ENCODE data around the gene RAI14.

RAI14 gene

GRCh38 chr5:34656001-34656699 is at the start of gene RAI14:
Gene RAI14, plus strand, starts transcription at chr5:34656328. Its CDS starts 30,592 bp downstream, at chr5:34686920.
- DNase-seq (ENCODE audit: extremely low read depth, low read depth), result no peak
- TF ChIP-seq, protein P1, sequence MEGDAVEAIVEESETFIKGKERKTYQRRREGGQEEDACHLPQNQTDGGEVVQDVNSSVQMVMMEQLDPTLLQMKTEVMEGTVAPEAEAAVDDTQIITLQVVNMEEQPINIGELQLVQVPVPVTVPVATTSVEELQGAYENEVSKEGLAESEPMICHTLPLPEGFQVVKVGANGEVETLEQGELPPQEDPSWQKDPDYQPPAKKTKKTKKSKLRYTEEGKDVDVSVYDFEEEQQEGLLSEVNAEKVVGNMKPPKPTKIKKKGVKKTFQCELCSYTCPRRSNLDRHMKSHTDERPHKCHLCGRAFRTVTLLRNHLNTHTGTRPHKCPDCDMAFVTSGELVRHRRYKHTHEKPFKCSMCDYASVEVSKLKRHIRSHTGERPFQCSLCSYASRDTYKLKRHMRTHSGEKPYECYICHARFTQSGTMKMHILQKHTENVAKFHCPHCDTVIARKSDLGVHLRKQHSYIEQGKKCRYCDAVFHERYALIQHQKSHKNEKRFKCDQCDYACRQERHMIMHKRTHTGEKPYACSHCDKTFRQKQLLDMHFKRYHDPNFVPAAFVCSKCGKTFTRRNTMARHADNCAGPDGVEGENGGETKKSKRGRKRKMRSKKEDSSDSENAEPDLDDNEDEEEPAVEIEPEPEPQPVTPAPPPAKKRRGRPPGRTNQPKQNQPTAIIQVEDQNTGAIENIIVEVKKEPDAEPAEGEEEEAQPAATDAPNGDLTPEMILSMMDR (IDR thresholded peaks at IDR 0.05; ENCODE audit: low read depth, low read length, missing control alignments), result no peak
- peak within 1 kb of the TSS; percentile 88 for H3K4me3 ChIP-seq (replicated peaks; ENCODE audit: low read depth, low read length)

GRCh38 chr5:34608368-34608767 is 47.8 kb upstream of the RAI14 start:
- TF ChIP-seq, protein P1 (IDR thresholded peaks at IDR 0.05; ENCODE audit: low read depth, low read length, missing control alignments), result no peak
- DNase-seq (ENCODE audit: extremely low read depth, low read depth), result no peak
- H3K4me3 ChIP-seq (replicated peaks; ENCODE audit: low read depth, low read length), result no peak overlapping the region

GRCh38 chr5:34608859-34609648 is 47.1 kb upstream of the RAI14 start:
- TF ChIP-seq, protein P1 (IDR thresholded peaks at IDR 0.05; ENCODE audit: low read depth, low read length, missing control alignments), result no peak
- no peak overlapping the region for H3K4me3 ChIP-seq (replicated peaks; ENCODE audit: low read depth, low read length)
- DNase-seq (ENCODE audit: extremely low read depth, low read depth), result peak; percentile 86

GRCh38 chr5:34609951-34610441 is 46.1 kb upstream of the RAI14 start:
- TF ChIP-seq, protein P1 (IDR thresholded peaks at IDR 0.05; ENCODE audit: low read depth, low read length, missing control alignments), result no peak
- H3K4me3 ChIP-seq (replicated peaks; ENCODE audit: low read depth, low read length), result no peak overlapping the region
- no peak for DNase-seq (ENCODE audit: extremely low read depth, low read depth)

GRCh38 chr5:34610546-34610945 is 45.6 kb upstream of the RAI14 start:
- no peak for DNase-seq (ENCODE audit: extremely low read depth, low read depth)
- TF ChIP-seq, protein P1 (IDR thresholded peaks at IDR 0.05; ENCODE audit: low read depth, low read length, missing control alignments), result no peak
- no peak overlapping the region for H3K4me3 ChIP-seq (replicated peaks; ENCODE audit: low read depth, low read length)

DNA sequence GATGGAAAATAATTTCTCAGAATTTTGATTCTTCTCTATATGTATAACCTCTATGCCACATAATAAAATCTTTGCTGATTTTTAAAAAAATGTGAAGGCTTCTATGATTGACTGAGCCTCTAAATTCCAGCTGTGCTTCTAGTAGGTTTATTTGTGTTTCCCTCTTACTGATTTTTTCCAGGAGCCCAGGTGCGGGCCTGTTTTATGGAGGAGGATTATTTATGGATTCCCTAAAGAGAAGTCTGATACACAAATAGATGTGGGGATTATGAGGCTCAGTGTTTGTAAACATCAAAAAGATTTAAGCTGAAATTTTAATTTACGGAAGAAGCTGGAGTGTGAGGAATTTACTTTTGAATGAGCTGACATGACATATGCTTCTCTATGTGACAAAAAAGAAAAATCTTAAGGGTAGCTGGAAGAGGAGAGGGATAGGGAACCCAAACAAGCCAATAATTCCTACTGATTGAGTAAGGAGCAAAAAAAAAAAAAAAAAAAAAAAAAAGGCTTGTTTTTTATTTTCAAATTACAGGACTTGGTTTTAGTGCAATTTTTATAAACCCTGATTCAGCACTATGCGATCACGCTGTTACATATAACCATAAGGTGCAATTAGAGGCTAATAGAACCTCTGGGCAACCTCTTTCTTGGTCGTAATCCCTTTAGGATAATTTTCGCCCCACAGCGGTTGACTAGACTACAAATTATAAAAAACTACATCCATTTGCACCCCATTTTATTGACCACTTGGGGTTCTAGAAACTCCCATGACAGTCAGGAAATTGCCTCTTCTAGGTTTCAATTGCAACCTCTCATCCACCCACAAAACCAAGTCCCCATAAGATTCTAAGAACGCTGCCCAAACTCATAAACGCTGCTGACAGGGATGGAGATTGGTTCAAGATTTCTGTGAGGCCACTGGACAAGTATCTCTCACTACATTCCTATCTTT is 44.4 kb upstream of the RAI14 start:
- no peak for DNase-seq (ENCODE audit: extremely low read depth, low read depth)
- no peak overlapping the region for H3K4me3 ChIP-seq (replicated peaks; ENCODE audit: low read depth, low read length)
- TF ChIP-seq, protein P1 (IDR thresholded peaks at IDR 0.05; ENCODE audit: low read depth, low read length, missing control alignments), result no peak

Data from HFF-Myc (cell line).